Measurements from ENCODE around the gene KIF11. TPM values are rescaled to one million over a fixed set of nuclear protein-coding genes. Genes with fewer than 3 reads are reported as not detected.

KIF11 gene
- polyA plus RNA-seq, 3 donors from 2014 or later, result 0.55 to 2.0 (median 1.4) TPM

GRCh38 chr10:92664322-92664721 lies 71.4 kb downstream of the KIF11 start:
- Mint-ChIP-seq H3K4me3 (no peak overlapping the region), H3K27me3 (ENCODE audit: low read depth in 3 of 3) (no peaks in the 10 kb centered on the region), H3K9me3 (peaks cover 12 to 21% (median 19%) of the 10 kb centered on the region in 6 donors), H3K36me3 (peaks cover 7 to 11% (median 7%) of the 10 kb centered on the region in 3 donors), H3K27ac (no peak overlapping the region), H3K4me1 (no peaks in the 10 kb centered on the region)
- no peak for DNase-seq

GRCh38 chr10:92667078-92667477 lies 74.1 kb downstream of the KIF11 start:
- Mint-ChIP-seq H3K36me3 (peaks cover 7 to 11% (median 7%) of the 10 kb centered on the region in 3 donors), H3K27me3 (ENCODE audit: low read depth in 3 of 3) (peaks cover 0 to 3% (median 0%) of the 10 kb centered on the region in 3 donors), H3K4me1 (no peaks in the 10 kb centered on the region), H3K9me3 (peaks cover 7 to 21% (median 18%) of the 10 kb centered on the region in 6 donors), H3K27ac (no peak overlapping the region), H3K4me3 (no peak overlapping the region)
- no peak for DNase-seq

GRCh38 chr10:92677708-92678107 lies 84.8 kb downstream of the KIF11 start:
- H3K9me3 Mint-ChIP-seq, result no peaks in the 10 kb centered on the region
- peaks cover 6 to 12% of the 10 kb centered on the region in 2 donors for H3K4me1 Mint-ChIP-seq
- H3K27ac Mint-ChIP-seq, result no peak overlapping the region
- DNase-seq, result no peak
- H3K36me3 Mint-ChIP-seq, result peaks cover 0 to 12% (median 6%) of the 10 kb centered on the region in 3 donors
- H3K27me3 Mint-ChIP-seq (ENCODE audit: low read depth in 3 of 3), result peaks cover 0 to 4% (median 1%) of the 10 kb centered on the region in 3 donors
- H3K4me3 Mint-ChIP-seq, result no peak overlapping the region

- DNase-seq, result no peak
- Mint-ChIP-seq H3K27me3 (ENCODE audit: low read depth in 3 of 3) (peaks cover 0 to 4% (median 1%) of the 10 kb centered on the region in 3 donors), H3K9me3 (no peaks in the 10 kb centered on the region), H3K36me3 (peaks cover 0 to 9% (median 6%) of the 10 kb centered on the region in 3 donors), H3K27ac (no peak overlapping the region), H3K4me1 (peaks cover 6 to 12% of the 10 kb centered on the region in 2 donors), H3K4me3 (no peak overlapping the region)
These were observed 85.3 kb downstream of the KIF11 start for GRCh38 chr10:92678206-92678605.

GRCh38 chr10:92681306-92681834 lies 88.4 kb downstream of the KIF11 start:
- Mint-ChIP-seq H3K4me1 (peaks cover 6 to 12% of the 10 kb centered on the region in 2 donors), H3K27me3 (ENCODE audit: low read depth in 3 of 3) (peaks cover 0 to 4% (median 1%) of the 10 kb centered on the region in 3 donors), H3K27ac (no peak overlapping the region), H3K4me3 (no peak overlapping the region), H3K9me3 (no peaks in the 10 kb centered on the region), H3K36me3 (peaks cover 0 to 6% (median 5%) of the 10 kb centered on the region in 3 donors)
- DNase-seq, result peak in 1 of 3 donors; percentile 40

- peak overlapping the region; percentile 24 to 86 (median 56) for H3K27ac Mint-ChIP-seq
These were observed 95.6 kb downstream of the KIF11 start for GRCh38 chr10:92688573-92688926.

GRCh38 chr10:92688927-92689662 lies 96.2 kb downstream of the KIF11 start:
- Mint-ChIP-seq H3K4me3 (peak overlapping the region; percentile 82 to 90 (median 87)), H3K36me3 (peaks cover 0 to 7% (median 2%) of the 10 kb centered on the region in 3 donors), H3K4me1 (peaks cover 22 to 38% of the 10 kb centered on the region in 2 donors), H3K27me3 (ENCODE audit: low read depth in 3 of 3) (peaks cover 12 to 32% (median 19%) of the 10 kb centered on the region in 3 donors), H3K9me3 (no peaks in the 10 kb centered on the region), H3K27ac (peak overlapping the region; percentile 24 to 86 (median 56))
- no peak for DNase-seq

More at GRCh38 chr10:92688573-92688926, 95.6 kb downstream of the KIF11 start:
- peaks cover 0 to 5% (median 0%) of the 10 kb centered on the region in 3 donors for H3K36me3 Mint-ChIP-seq
- peak overlapping the region; percentile 82 to 90 (median 87) for H3K4me3 Mint-ChIP-seq
- peaks cover 12 to 32% (median 18%) of the 10 kb centered on the region in 3 donors for H3K27me3 Mint-ChIP-seq (ENCODE audit: low read depth in 3 of 3)
- no peaks in the 10 kb centered on the region for H3K9me3 Mint-ChIP-seq
- peaks cover 22 to 38% of the 10 kb centered on the region in 2 donors for H3K4me1 Mint-ChIP-seq
- no peak for DNase-seq

GRCh38 chr10:92689663-92690210 lies 96.8 kb downstream of the KIF11 start, which contains the start of gene HHEX:
HHEX (plus strand) TSS chr10:92689955; CDS start chr10:92689987, 32 bp downstream.
- Mint-ChIP-seq H3K4me3 (peak within 1 kb of the TSS; percentile 86 to 91 (median 89)), H3K27ac (peak within 1 kb of the TSS; percentile 72 to 93 (median 89)), H3K4me1 (peaks cover 22 to 38% of the 10 kb centered on the region in 2 donors), H3K9me3 (no peaks in the 10 kb centered on the region), H3K36me3 (peaks cover 0 to 13% (median 8%) of the 10 kb centered on the region in 3 donors), H3K27me3 (ENCODE audit: low read depth in 3 of 3) (peaks cover 12 to 32% (median 20%) of the 10 kb centered on the region in 3 donors)
- peak; percentile 70 to 75 (median 72) for DNase-seq

- Mint-ChIP-seq H3K27me3 (ENCODE audit: low read depth in 3 of 3) (peaks cover 12 to 32% (median 21%) of the 10 kb centered on the region in 3 donors), H3K27ac (peak overlapping the region; percentile 72 to 93 (median 89)), H3K36me3 (peaks cover 4 to 18% (median 8%) of the 10 kb centered on the region in 3 donors), H3K4me1 (peaks cover 22 to 38% of the 10 kb centered on the region in 2 donors), H3K4me3 (peak overlapping the region; percentile 82 to 91 (median 87)), H3K9me3 (no peaks in the 10 kb centered on the region)
- DNase-seq, result peak; percentile 86 to 87 (median 86)
These were observed 97.4 kb downstream of the KIF11 start for GRCh38 chr10:92690211-92690914.

- peak in 1 of 3 donors; percentile 42 for DNase-seq
- Mint-ChIP-seq H3K9me3 (no peaks in the 10 kb centered on the region), H3K4me1 (peaks cover 22 to 38% of the 10 kb centered on the region in 2 donors), H3K36me3 (peaks cover 5 to 20% (median 8%) of the 10 kb centered on the region in 3 donors), H3K27me3 (ENCODE audit: low read depth in 3 of 3) (peaks cover 12 to 32% (median 23%) of the 10 kb centered on the region in 3 donors), H3K4me3 (peak overlapping the region; percentile 82 to 91 (median 87)), H3K27ac (peak overlapping the region; percentile 72 to 93 (median 89))
These were observed 98.1 kb downstream of the KIF11 start for GRCh38 chr10:92690915-92691590.

GRCh38 chr10:92691591-92692079 lies 98.7 kb downstream of the KIF11 start:
- Mint-ChIP-seq H3K36me3 (peaks cover 5 to 20% (median 8%) of the 10 kb centered on the region in 3 donors), H3K9me3 (no peaks in the 10 kb centered on the region), H3K4me3 (peak overlapping the region; percentile 82 to 91 (median 87)), H3K27me3 (ENCODE audit: low read depth in 3 of 3) (peaks cover 12 to 32% (median 26%) of the 10 kb centered on the region in 3 donors), H3K27ac (peak overlapping the region; percentile 63 to 93 (median 89)), H3K4me1 (peaks cover 22 to 38% of the 10 kb centered on the region in 2 donors)
- DNase-seq, result peak; percentile 76 to 80 (median 80)

- Mint-ChIP-seq H3K36me3 (peaks cover 5 to 20% (median 8%) of the 10 kb centered on the region in 3 donors), H3K9me3 (no peaks in the 10 kb centered on the region), H3K4me3 (peak overlapping the region; percentile 82 to 91 (median 87)), H3K4me1 (peaks cover 22 to 40% of the 10 kb centered on the region in 2 donors), H3K27me3 (ENCODE audit: low read depth in 3 of 3) (peaks cover 12 to 35% (median 26%) of the 10 kb centered on the region in 3 donors), H3K27ac (peak overlapping the region in 5 of 6 donors; percentile 80 to 93 (median 89))
- no peak for DNase-seq
These were observed 99.2 kb downstream of the KIF11 start for GRCh38 chr10:92692080-92692671.
